Activated T-helper 1 cell treated with Interleukin-2 at 50 U/mL for 16 hours (primary cell): ENCODE measurements around the gene RACGAP1.
A peak's percentile ranks its signal among the peaks of the same experiment; 100 is the strongest.

ENCODE experiments used
- DNase-seq: peaks from one replicate; pipeline ENCODE4 v3.0.0-alpha.2; 2020; ENCODE audit warnings: low read depth

The RACGAP1 gene

GRCh38 chr12:49954863-49955830 lies 70.1 kb downstream of the RACGAP1 start:
- no peak for DNase-seq

- DNase-seq: no peak
These were observed 71.1 kb downstream of the RACGAP1 start for GRCh38 chr12:49953961-49954846.

- no peak for DNase-seq
These were observed 72.1 kb downstream of the RACGAP1 start for GRCh38 chr12:49953151-49953550.

- no peak for DNase-seq
These were observed 72.8 kb downstream of the RACGAP1 start for GRCh38 chr12:49952391-49953055.

- no peak for DNase-seq
These were observed 73.7 kb downstream of the RACGAP1 start for GRCh38 chr12:49951411-49952240.

GRCh38 chr12:49950273-49951251 lies 74.7 kb downstream of the RACGAP1 start, which contains the start of gene AQP2:
Gene AQP2 (plus strand): TSS chr12:49950737. CDS start chr12:49950831, 94 bp downstream.
- no peak for DNase-seq

- DNase-seq: no peak
These were observed 75.4 kb downstream of the RACGAP1 start for GRCh38 chr12:49949866-49950265.

GRCh38 chr12:49948866-49949845 lies 76.1 kb downstream of the RACGAP1 start:
- no peak for DNase-seq

GRCh38 chr12:49947593-49948226 lies 77.6 kb downstream of the RACGAP1 start:
- DNase-seq: no peak

GRCh38 chr12:49946497-49946896 lies 78.8 kb downstream of the RACGAP1 start:
- DNase-seq: no peak

GRCh38 chr12:49946086-49946485 lies 79.2 kb downstream of the RACGAP1 start:
- DNase-seq: no peak

- peak; percentile 69 for DNase-seq
These were observed 79.8 kb downstream of the RACGAP1 start for GRCh38 chr12:49945394-49946080.

- no peak for DNase-seq
These were observed 80.6 kb downstream of the RACGAP1 start for GRCh38 chr12:49944718-49945117.

GRCh38 chr12:49944046-49944445 lies 81.2 kb downstream of the RACGAP1 start:
- DNase-seq: no peak

GRCh38 chr12:49943625-49943960 lies 81.7 kb downstream of the RACGAP1 start:
- DNase-seq: no peak

GRCh38 chr12:49942921-49943624 lies 82.2 kb downstream of the RACGAP1 start:
- DNase-seq: no peak

- no peak for DNase-seq
These were observed 82.8 kb downstream of the RACGAP1 start for GRCh38 chr12:49942512-49942893.
